LNCAP (cell line): ENCODE measurements around the gene BBC3.

ENCODE experiments used
- TF ChIP-seq, protein P1 (sequence below): fragments of 450-650 bp; IDR thresholded peaks from 2 replicates; pipeline ENCODE4 v1.5.1; 2017; ENCODE audit warnings: mild to moderate bottlenecking

BBC3 gene

DNA sequence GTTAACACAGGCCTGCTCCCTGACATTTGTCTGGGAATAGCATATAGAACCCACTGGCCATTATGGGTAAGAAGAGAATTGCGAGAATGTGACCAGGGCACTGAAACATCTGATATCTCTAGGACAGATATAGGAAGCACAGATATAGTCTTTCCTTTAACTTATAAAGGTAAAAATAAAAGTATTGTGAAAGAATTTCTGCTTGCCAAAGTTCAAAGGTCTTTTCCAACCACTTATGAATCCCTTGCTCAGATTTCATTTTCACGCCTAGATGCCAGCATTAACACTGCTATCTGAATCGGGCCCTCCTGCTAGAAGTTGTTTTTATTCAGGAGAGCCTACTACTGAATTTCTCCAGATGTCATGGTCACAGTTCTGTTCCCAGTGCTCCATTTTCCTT lies 27.7 kb downstream of the BBC3 start:
- TF ChIP-seq, protein P1, sequence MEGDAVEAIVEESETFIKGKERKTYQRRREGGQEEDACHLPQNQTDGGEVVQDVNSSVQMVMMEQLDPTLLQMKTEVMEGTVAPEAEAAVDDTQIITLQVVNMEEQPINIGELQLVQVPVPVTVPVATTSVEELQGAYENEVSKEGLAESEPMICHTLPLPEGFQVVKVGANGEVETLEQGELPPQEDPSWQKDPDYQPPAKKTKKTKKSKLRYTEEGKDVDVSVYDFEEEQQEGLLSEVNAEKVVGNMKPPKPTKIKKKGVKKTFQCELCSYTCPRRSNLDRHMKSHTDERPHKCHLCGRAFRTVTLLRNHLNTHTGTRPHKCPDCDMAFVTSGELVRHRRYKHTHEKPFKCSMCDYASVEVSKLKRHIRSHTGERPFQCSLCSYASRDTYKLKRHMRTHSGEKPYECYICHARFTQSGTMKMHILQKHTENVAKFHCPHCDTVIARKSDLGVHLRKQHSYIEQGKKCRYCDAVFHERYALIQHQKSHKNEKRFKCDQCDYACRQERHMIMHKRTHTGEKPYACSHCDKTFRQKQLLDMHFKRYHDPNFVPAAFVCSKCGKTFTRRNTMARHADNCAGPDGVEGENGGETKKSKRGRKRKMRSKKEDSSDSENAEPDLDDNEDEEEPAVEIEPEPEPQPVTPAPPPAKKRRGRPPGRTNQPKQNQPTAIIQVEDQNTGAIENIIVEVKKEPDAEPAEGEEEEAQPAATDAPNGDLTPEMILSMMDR: no peak

DNA sequence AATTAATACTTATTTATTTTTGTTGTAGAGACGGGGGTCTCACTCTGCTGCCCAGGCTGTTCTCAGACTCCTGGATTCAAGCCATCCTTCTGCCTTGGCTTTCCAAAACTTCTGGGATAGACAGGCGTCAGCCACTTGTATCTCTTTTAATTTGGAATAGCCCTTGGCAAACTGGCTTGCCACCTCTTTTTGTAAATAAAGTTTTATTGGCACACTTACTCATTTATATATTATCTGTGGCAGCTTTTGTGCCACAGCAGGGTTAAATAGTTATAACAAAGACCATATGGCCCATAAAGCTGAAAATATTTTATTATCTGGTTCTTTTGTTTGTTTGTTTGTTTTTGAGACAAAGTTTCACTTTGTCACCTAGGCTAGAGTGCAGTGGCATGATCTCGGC lies 30.5 kb downstream of the BBC3 start:
- TF ChIP-seq, protein P1: no peak

DNA sequence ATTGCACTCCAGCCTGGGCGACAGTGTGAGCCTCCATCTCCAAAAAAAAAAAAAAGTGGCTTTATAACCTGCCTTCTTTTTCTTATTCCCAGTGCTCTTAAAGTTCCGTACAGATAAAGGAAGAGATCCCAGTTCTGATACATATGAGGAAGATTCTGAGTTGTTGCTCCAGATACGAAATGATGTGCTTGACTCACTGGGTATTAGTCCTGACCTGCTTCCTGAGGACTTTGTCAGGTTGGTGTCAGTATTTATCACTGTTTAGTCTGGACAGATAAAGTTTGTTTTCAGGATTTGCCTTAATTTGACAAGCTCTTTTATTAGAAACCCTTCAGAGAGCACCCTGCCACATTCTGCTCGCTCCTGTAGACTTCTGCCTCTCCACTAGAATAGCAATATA lies 33.9 kb downstream of the BBC3 start:
- TF ChIP-seq, protein P1: no peak

DNA sequence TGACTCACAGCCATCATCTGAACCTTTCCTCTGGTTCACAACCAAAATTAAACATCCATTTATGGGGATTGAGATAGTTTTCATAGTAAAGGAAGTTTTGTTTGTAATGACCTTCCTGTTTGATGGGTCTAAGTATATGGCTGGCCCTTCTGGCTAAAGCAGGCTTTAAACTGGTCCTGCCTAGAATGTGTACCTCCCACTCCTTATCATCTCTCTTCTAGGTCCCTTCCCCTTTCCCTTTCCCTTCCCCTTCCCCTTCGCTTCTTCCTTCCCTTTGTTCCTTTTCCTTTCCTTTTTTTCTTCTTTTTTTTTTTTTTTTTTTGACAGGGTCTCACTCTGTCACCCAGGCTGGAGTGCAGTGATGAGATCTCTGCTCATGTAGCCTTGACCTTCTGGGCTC lies 35.6 kb downstream of the BBC3 start:
- TF ChIP-seq, protein P1: no peak

DNA sequence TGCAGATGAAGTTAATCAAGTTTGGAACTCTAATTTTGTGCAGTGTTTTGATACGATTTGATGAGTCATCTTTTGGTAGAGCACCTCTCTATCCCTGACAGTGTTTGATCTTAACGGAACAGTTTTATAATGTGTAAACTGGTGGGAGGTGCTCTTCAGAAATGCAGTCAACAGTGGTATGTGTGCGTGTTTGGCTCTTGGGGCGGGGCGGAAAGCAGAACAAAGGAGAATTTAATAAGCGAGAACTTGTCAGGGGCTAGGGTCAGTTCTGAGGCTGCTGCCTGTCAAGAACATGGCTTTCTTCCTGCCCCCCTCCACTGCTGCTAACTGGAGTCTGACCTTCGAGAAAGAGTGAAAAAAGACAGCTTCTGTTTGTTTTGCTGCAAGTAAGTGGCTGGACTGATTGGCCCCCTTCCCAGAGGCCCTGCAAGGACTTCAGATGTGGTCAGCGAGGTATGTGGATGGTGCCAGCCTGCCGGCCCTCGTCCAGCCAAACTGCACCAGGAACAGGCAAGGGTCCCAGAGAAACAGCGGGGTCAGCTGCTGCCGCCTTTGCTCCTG lies 40.8 kb downstream of the BBC3 start:
- TF ChIP-seq, protein P1: no peak

DNA sequence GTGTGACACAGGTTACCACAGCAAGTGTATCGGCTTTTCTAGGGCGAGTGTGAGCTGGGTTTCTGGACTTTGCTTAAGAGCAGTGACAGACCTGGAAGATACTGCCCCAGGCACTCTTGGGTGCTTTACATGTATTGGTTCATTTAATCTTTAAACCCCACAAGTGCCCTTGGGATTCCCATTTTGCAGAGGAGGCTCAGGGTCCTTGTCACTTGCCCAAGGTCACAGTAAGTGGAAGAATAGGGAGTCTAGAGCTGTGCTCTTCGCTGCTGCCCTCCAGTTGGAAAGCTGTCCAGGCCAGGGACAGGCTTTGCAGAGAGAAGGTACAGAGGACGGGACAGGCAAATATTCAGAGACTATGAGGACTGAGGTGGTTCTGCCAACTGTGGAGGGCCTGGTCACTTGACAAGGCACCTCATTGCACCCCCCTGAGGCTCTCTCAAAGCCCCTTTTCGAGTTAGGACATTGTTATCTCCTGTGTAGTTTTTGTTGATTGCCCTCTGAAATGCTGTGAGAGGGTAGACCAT lies 42.4 kb downstream of the BBC3 start:
- TF ChIP-seq, protein P1: no peak

DNA sequence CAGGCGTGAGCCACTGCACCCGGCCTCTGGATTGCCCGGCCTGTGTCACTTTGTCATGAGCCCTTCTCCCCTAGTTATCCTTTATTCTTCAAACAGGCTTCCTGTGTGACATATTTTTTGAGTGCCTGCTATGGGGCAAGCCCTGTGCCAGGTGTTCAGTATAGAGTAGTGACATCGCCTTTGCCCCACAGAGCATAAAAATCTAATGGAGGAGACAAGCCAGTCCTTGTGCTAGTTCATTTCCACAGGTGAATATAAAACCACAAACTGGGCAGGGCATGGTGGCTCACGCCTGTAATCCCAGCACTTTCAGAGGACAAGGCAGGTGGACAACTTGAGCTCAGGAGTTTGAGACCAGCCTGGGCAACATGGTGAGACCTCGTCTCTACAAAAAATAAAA lies 43.2 kb downstream of the BBC3 start:
- TF ChIP-seq, protein P1: no peak

DNA sequence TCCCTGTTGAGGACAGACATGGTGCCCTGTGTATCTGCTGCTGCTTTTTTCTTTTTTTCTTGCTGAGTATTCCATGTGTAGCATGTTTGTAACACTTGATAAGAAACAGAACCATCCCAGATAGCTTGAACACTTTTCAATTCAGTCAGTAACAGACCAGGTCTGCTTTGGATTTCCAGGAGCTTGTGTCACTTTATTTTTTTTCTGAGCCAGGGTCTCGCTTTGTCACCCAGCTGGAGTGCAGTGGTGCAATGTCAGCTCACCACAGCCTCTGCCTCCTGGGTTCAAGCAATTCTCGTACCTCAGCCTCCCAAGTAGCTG lies 43.7 kb downstream of the BBC3 start:
- TF ChIP-seq, protein P1: no peak
